Body of pancreas (tissue), 4 donors: ENCODE data around the gene PPP6C.

Experiments used
- CTCF ChIP-seq, 7 experiments: fragments of 450-650 bp in 4 of 7; fragments of 200-600 bp in 3 of 7; sonication (generic) in 3 of 7; IDR thresholded peaks; one replicate each; pipeline ENCODE4 v1.5.1; 2016 to 2019; ENCODE audit warnings: antibody characterized with exemption in 7 of 7
- POLR2A ChIP-seq, 3 donors: fragments of 450-650 bp; IDR thresholded peaks; one replicate each; pipeline ENCODE4 v1.6.1; 2016; ENCODE audit warnings: antibody characterized with exemption in 3 of 3, mild to moderate bottlenecking in 2 of 3

- no peak for TF ChIP-seq CTCF (IDR thresholded peaks at IDR 0.05)
- TF ChIP-seq POLR2A (IDR thresholded peaks at IDR 0.05), result no peak
These were observed 47.9 kb downstream of the PPP6C start for GRCh38 chr9:125141751-125142150.
